ENCODE results near the gene UBA3.

DNA sequence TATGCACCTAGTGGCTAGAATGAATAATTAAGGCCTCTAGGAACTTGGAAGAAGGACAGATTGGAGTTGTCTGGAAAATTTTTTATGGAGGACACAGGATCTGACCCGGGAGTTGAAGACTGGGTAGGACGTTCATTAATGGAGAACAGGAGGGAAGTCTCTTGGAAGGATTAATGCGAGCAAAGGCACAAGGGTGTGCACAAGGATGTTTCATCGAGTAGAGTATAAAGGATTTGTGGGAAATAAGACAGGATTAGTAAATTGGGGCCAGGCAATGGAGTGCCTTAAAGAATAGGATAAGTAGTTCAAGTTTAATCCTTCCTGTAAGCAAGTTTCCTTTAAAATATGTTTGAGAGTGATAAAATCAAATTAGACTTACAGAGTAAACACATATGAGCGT lies 27.7 kb upstream of the UBA3 start:
- TF ChIP-seq, protein P1, sequence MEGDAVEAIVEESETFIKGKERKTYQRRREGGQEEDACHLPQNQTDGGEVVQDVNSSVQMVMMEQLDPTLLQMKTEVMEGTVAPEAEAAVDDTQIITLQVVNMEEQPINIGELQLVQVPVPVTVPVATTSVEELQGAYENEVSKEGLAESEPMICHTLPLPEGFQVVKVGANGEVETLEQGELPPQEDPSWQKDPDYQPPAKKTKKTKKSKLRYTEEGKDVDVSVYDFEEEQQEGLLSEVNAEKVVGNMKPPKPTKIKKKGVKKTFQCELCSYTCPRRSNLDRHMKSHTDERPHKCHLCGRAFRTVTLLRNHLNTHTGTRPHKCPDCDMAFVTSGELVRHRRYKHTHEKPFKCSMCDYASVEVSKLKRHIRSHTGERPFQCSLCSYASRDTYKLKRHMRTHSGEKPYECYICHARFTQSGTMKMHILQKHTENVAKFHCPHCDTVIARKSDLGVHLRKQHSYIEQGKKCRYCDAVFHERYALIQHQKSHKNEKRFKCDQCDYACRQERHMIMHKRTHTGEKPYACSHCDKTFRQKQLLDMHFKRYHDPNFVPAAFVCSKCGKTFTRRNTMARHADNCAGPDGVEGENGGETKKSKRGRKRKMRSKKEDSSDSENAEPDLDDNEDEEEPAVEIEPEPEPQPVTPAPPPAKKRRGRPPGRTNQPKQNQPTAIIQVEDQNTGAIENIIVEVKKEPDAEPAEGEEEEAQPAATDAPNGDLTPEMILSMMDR (IDR thresholded peaks at IDR 0.05): no peak
- TF ChIP-seq POLR2A (IDR thresholded peaks at IDR 0.05): no peak

Data from uterus (tissue), 2 donors.